Fibroblast of lung (primary cell): ENCODE measurements around the gene ADGRD1. TPM values are rescaled to one million over a fixed set of nuclear protein-coding genes. Genes with fewer than 3 reads are reported as not detected.

Experiments used
- DNase-seq, 2 donors: peaks; one replicate each; pipeline versions ENCODE4 v3.0.0 to v3.0.0-alpha.2; 2010; ENCODE audit warnings: low read depth in 2 of 2
- H2AFZ ChIP-seq: 2 replicates; pipeline ENCODE4 v1.5.1; 2012; ENCODE audit warnings: low read length, control low read depth, inconsistent platforms
- H3K27ac ChIP-seq: 2 replicates; pipeline ENCODE4 v1.5.1; 2011; ENCODE audit warnings: low read length, control low read depth; ENCODE audit not compliant: insufficient read depth
- H3K27me3 ChIP-seq: 2 replicates; pipeline ENCODE4 v1.5.1; 2011; ENCODE audit warnings: mild to moderate bottlenecking, low read length; ENCODE audit not compliant: control insufficient read depth, insufficient read depth
- H3K36me3 ChIP-seq: 2 replicates; pipeline ENCODE4 v1.5.1; 2011; ENCODE audit warnings: low read length; ENCODE audit not compliant: control insufficient read depth, insufficient read depth
- H3K4me1 ChIP-seq: 2 replicates; pipeline ENCODE4 v1.5.1; 2011; ENCODE audit warnings: low read length; ENCODE audit not compliant: control insufficient read depth, insufficient read depth; ENCODE audit errors: extremely low read depth
- H3K4me2 ChIP-seq: 2 replicates; pipeline ENCODE4 v1.5.1; 2011; ENCODE audit warnings: low read length, control low read depth; ENCODE audit not compliant: insufficient read depth; ENCODE audit errors: extremely low read depth
- H3K4me3 ChIP-seq, 4 experiments: fragments of 200-600 bp in 1 of 4; sonication (generic) in 1 of 4; replicated peaks in 1 of 4; 2 replicates each; pipeline ENCODE4 v1.5.1; 2011 to 2016; ENCODE audit warnings: low read length in 4 of 4, low read depth in 3 of 4, mild to moderate bottlenecking in 3 of 4, control low read depth in 2 of 4, inconsistent platforms in 1 of 4, mixed read lengths in 1 of 4; ENCODE audit not compliant: insufficient read depth in 1 of 4; ENCODE audit errors: control extremely low read depth in 1 of 4
- H3K79me2 ChIP-seq: 2 replicates; pipeline ENCODE4 v1.5.1; 2012; ENCODE audit warnings: mild to moderate bottlenecking, low read length, inconsistent platforms; ENCODE audit not compliant: control insufficient read depth, insufficient read depth
- H3K9ac ChIP-seq: 2 replicates; pipeline ENCODE4 v1.5.1; 2011; ENCODE audit warnings: mild to moderate bottlenecking, low read length, control low read depth; ENCODE audit not compliant: insufficient read depth
- H3K9me3 ChIP-seq: 2 replicates; pipeline ENCODE4 v1.5.1; 2012; ENCODE audit warnings: low read depth, low read length; ENCODE audit not compliant: control insufficient read depth, insufficient read depth
- H4K20me1 ChIP-seq: 2 replicates; pipeline ENCODE4 v1.5.1; 2011; ENCODE audit warnings: low read length; ENCODE audit not compliant: control insufficient read depth, insufficient read depth; ENCODE audit errors: extremely low read depth
- EZH2 ChIP-seq: IDR thresholded peaks from 2 replicates; pipeline ENCODE4 v1.5.1; 2012; ENCODE audit warnings: low read length, control low read depth, mild to moderate bottlenecking; ENCODE audit errors: missing control alignments
- polyA plus RNA-seq, 2 donors: library from polyadenylated mRNA; depleted of rRNA in 1 of 2; stranded (reverse) in 1 of 2; unstranded in 1 of 2; fragments of >200 nt; gene quantifications; 2 replicates each; pipeline ENCODE4 v1.2.1, GENCODE V29; 2011 to 2012; ENCODE audit warnings: missing spikeins in 1 of 2
- total RNA-seq: library from RNA; depleted of rRNA; stranded (reverse); fragments of >200 nt; gene quantifications from 2 replicates; pipeline ENCODE4 v1.2.1, GENCODE V29; 2014
- TF ChIP-seq, protein P1 (sequence below), 2 donors: IDR thresholded peaks in 1 of 2; conservative IDR thresholded peaks in 1 of 2; 1 replicate in 1 of 2; 2 replicates in 1 of 2; pipeline ENCODE4 v1.5.1; 2011 to 2012; ENCODE audit warnings: low read length in 2 of 2, control low read depth in 1 of 2, inconsistent platforms in 1 of 2, low read depth in 1 of 2, mild to moderate bottlenecking in 1 of 2

Gene ADGRD1
- total and polyA plus RNA-seq, 2 donors (not counting 1 experiment from before 2014, with no cell fraction given), result 7.3 to 11.6 TPM

DNA sequence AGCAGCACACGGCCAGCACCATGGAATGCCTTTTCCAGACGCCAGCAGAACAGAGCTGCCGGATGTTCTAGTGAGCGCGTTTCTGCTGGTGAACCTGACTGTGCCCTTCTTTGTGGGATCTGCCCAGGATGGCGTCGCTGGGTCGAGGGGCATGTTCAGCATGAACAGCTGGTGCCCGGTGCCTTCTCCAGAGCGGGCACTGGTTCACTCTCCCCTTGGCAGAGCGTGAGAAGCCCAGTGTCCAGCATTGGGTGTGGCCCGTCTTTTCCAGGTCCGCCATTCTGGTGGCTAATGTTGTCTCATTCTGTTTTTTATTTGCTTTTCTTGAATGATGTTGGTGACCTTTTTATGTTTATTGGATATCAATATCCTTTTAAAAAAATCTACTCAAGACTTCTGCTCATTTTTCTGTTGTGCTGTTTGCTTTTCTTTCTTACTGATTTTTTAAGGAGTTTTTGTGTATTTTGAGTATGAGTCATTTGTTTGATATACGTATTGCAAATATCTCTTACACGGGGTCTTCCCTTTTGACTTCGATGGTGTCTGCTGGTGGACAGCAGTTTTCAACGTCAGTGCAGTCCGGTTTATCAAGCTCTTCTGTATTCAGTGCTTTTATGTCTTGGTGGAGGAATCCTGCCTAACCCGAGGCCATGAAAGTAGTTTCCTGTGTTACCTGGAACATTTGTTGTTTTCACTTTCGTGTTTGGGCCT, 74.3 kb downstream of the ADGRD1 start:
- no peaks in the 10 kb centered on the region for H3K79me2 ChIP-seq
- no peaks in the 10 kb centered on the region for H3K36me3 ChIP-seq
- H4K20me1 ChIP-seq, result no peaks in the 10 kb centered on the region
- H3K9ac ChIP-seq, result no peak overlapping the region
- H3K9me3 ChIP-seq, result no peaks in the 10 kb centered on the region
- DNase-seq, result no peak
- no peak for TF ChIP-seq EZH2
- TF ChIP-seq, protein P1, sequence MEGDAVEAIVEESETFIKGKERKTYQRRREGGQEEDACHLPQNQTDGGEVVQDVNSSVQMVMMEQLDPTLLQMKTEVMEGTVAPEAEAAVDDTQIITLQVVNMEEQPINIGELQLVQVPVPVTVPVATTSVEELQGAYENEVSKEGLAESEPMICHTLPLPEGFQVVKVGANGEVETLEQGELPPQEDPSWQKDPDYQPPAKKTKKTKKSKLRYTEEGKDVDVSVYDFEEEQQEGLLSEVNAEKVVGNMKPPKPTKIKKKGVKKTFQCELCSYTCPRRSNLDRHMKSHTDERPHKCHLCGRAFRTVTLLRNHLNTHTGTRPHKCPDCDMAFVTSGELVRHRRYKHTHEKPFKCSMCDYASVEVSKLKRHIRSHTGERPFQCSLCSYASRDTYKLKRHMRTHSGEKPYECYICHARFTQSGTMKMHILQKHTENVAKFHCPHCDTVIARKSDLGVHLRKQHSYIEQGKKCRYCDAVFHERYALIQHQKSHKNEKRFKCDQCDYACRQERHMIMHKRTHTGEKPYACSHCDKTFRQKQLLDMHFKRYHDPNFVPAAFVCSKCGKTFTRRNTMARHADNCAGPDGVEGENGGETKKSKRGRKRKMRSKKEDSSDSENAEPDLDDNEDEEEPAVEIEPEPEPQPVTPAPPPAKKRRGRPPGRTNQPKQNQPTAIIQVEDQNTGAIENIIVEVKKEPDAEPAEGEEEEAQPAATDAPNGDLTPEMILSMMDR (conservative IDR thresholded peaks at IDR 0.05 in 1 of 2, IDR thresholded peaks at IDR 0.05 in 1 of 2; ENCODE audit: low read depth in 1 of 2, low read length in 2 of 2), result no peak
- H3K4me3 ChIP-seq, result no peak overlapping the region
- H3K4me2 ChIP-seq, result no peak overlapping the region
- H3K27me3 ChIP-seq, result no peaks in the 10 kb centered on the region
- H2AFZ ChIP-seq, result peak overlapping the region; percentile 23
- H3K4me1 ChIP-seq, result no peaks in the 10 kb centered on the region
- H3K27ac ChIP-seq, result no peak overlapping the region

DNA sequence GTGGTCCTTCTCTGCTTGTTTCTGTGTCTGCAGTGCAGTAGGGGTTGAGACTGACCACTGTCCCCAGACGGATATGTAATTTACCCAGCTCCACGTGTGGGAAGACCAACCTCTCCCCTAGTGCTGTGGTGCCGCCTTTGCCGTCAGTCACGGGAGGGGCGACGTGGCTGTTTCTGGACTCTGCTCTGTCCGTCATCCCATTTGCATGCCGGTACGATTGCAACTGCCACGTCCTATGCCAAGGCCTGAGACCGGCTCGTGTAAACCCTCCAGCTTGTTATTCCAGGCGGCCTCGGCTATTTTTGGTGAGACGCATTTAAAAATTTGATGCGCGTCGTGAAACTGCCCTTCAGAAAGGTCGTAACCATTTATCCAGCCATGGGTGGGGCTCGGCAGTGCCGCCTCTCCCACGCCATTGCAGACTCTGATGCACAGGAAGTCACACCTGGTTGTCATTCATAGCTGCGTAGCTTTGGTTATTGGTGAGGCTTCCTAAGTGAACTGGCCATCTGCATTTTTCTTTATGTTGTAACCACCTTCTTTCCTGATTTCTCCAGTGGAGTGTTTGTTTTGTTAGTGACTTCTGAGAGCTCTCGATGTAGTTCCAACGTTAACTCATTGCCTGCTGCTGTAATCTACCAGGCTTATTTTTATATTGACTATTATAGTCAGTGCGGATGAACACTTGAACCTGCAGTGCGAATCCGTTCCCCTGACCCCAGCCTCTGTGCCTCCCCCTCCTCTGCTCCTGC, 75.1 kb downstream of the ADGRD1 start:
- no peaks in the 10 kb centered on the region for H3K79me2 ChIP-seq
- H3K4me2 ChIP-seq, result no peak overlapping the region
- no peaks in the 10 kb centered on the region for H4K20me1 ChIP-seq
- H3K4me1 ChIP-seq, result no peaks in the 10 kb centered on the region
- H3K9me3 ChIP-seq, result no peaks in the 10 kb centered on the region
- no peak overlapping the region for H3K4me3 ChIP-seq
- H3K36me3 ChIP-seq, result no peaks in the 10 kb centered on the region
- H3K27me3 ChIP-seq, result no peaks in the 10 kb centered on the region
- no peak overlapping the region for H3K9ac ChIP-seq
- DNase-seq, result no peak
- no peak overlapping the region for H3K27ac ChIP-seq
- H2AFZ ChIP-seq, result peak overlapping the region; percentile 23
- no peak for TF ChIP-seq EZH2
- TF ChIP-seq, protein P1 (conservative IDR thresholded peaks at IDR 0.05 in 1 of 2, IDR thresholded peaks at IDR 0.05 in 1 of 2; ENCODE audit: low read depth in 1 of 2, low read length in 2 of 2), result no peak

DNA sequence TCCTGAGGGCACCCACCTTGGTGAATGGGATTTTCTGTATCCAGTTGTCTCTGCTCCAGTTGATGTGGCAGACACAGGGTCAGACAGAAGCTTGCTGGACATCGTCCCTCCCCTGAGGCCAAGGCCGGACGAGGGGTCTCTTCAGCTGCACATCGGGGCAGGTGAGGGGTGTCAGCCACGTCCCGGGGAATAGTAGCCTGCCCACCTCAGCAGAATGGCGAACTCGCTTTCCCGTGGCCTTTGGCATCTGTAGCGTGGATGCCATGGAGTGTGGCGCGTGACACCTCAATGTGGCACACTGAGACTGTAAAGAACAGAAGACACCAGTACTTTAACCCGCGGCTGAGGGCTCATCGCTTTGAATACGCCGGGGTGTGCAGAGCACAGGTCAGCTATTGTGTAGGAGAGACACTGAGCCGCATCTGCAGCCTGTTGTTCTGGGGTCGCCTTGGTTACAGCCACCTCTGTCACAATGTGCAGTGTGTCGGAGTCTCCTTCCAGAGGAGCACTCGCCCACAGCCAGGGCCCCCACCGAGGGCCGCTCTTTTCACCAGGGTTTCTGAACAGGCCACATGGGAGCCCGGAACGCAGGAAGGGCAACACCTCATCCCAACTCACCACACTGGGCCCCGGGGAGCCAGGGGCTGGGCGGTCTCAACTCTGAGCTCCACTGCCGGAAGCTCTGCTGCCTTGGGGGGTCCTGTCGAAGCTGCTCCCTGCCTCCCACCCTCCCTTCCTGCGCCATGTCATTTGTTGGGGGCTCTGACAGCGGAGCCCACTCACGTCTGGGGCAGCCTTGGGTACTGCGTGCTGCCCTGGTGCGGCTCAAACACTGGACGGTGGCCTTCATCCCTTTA, 77.0 kb downstream of the ADGRD1 start:
- Histone ChIP-seq H3K27ac (no peak overlapping the region), H3K4me3 (no peak overlapping the region), H3K79me2 (no peaks in the 10 kb centered on the region), H3K4me1 (no peaks in the 10 kb centered on the region), H2AFZ (no peak overlapping the region), H3K27me3 (no peaks in the 10 kb centered on the region), H3K36me3 (no peaks in the 10 kb centered on the region), H3K9ac (no peak overlapping the region), H3K4me2 (no peak overlapping the region), H4K20me1 (no peaks in the 10 kb centered on the region), H3K9me3 (no peaks in the 10 kb centered on the region)
- no peak for DNase-seq
- TF ChIP-seq, protein P1 (conservative IDR thresholded peaks at IDR 0.05 in 1 of 2, IDR thresholded peaks at IDR 0.05 in 1 of 2; ENCODE audit: low read depth in 1 of 2, low read length in 2 of 2), result no peak
- TF ChIP-seq EZH2, result peak; percentile 28
